Measurements from ENCODE around the gene NLK.

DNA sequence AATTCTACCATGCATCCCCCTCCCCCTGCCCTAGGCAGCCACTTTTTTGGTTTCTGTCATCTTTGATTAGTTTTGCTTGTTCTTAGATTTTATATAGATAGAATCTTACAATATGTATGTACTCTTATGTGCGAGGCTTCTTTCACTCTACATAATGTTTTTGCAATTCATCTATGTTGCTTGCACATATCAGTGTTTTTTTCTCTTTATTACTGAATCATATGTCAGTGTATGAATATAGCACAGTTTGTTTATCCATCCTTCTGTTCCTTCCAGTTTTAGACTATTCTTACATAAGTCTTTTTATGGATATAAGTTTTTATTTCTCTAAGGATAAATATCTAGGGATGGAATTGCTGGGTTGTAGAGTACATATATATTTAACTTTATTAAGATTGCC lies 26.6 kb downstream of the NLK start:
- no peak for TF ChIP-seq CTCF (IDR thresholded peaks at IDR 0.05)
- no peak for TF ChIP-seq POLR2A (IDR thresholded peaks at IDR 0.05)

All from upper lobe of left lung (tissue), 4 donors.